Fibroblast of the aortic adventitia (primary cell): ENCODE results near the gene RBKS. TPM values are rescaled to one million over a fixed set of nuclear protein-coding genes. Genes with fewer than 3 reads are reported as not detected.

Source experiments
- DNase-seq: peaks from one replicate; pipeline ENCODE4 v3.0.0-alpha.2; 2010; ENCODE audit warnings: low read depth
- H3K4me3 ChIP-seq: 2 replicates; pipeline ENCODE4 v1.5.1; 2011; ENCODE audit warnings: low read depth, mild to moderate bottlenecking, control low read depth, low read length, moderate library complexity
- CTCF ChIP-seq: IDR thresholded peaks from 2 replicates; pipeline ENCODE4 v1.5.1; 2011; ENCODE audit warnings: mild to moderate bottlenecking, low read length, control low read depth, inconsistent platforms; ENCODE audit not compliant: insufficient read depth
- total RNA-seq: library from RNA; depleted of rRNA; stranded (reverse); fragments of >200 nt; gene quantifications from 2 replicates; pipeline ENCODE4 v1.2.3, GENCODE V29; 2012; ENCODE audit warnings: low replicate concordance

The RBKS gene
- total RNA-seq, 1 donor, result 1.4 TPM

- H3K4me3 ChIP-seq, result no peak overlapping the region
- no peak for DNase-seq
- TF ChIP-seq CTCF, result no peak
Observed at GRCh38 chr2:27852691-27853090, 37.5 kb downstream of the RBKS start.

- no peak for TF ChIP-seq CTCF
- DNase-seq, result no peak
- no peak overlapping the region for H3K4me3 ChIP-seq
Observed at GRCh38 chr2:27849558-27850205, 40.5 kb downstream of the RBKS start.

- H3K4me3 ChIP-seq, result no peak overlapping the region
- DNase-seq, result no peak
- TF ChIP-seq CTCF, result no peak
Observed at GRCh38 chr2:27847333-27847732, 42.9 kb downstream of the RBKS start.

GRCh38 chr2:27844821-27845255, 45.3 kb downstream of the RBKS start:
- DNase-seq, result peak; percentile 34
- no peak for TF ChIP-seq CTCF
- no peak overlapping the region for H3K4me3 ChIP-seq

GRCh38 chr2:27843992-27844391, 46.2 kb downstream of the RBKS start:
- no peak for DNase-seq
- TF ChIP-seq CTCF, result no peak
- H3K4me3 ChIP-seq, result no peak overlapping the region

GRCh38 chr2:27842894-27843293, 47.3 kb downstream of the RBKS start:
- no peak overlapping the region for H3K4me3 ChIP-seq
- no peak for DNase-seq
- no peak for TF ChIP-seq CTCF
